CD4-positive, alpha-beta memory T cell (primary cell): Measurements from ENCODE around the gene CBFA2T3. TPM values are rescaled to one million over a fixed set of nuclear protein-coding genes. Genes with fewer than 3 reads are reported as not detected.
A peak's percentile ranks its signal among the peaks of the same experiment; 100 is the strongest.

Experiments
- CTCF ChIA-PET: fragments of 350-600 bp; sonication (Branson Sonifier 250); formaldehyde crosslinking; loops from one replicate; lab custom pipeline; 2021; ENCODE audit warnings: inconsistent platforms; ENCODE audit not compliant: partially characterized antibody; lab: Charles Lee
- POLR2A ChIA-PET: fragments of 350-600 bp; sonication (Branson Sonifier 250); formaldehyde crosslinking; loops from one replicate; lab custom pipeline; 2021; ENCODE audit not compliant: partially characterized antibody; lab: Charles Lee
- DNase-seq, 5 donors: peaks; one replicate each; pipeline versions ENCODE4 v3.0.0 to v3.0.0-alpha.2; 2020 to 2022; ENCODE audit warnings: mixed read lengths in 1 of 5
- H3K27ac ChIP-seq: one replicate; pipeline ENCODE4 v1.7.0; 2013; ENCODE audit warnings: low read depth, low read length
- H3K27me3 ChIP-seq: 2 replicates; pipeline ENCODE4 v1.7.0; 2013; ENCODE audit warnings: mild to moderate bottlenecking, low read length, moderate library complexity; ENCODE audit not compliant: insufficient read depth
- H3K36me3 ChIP-seq: 2 replicates; pipeline ENCODE4 v1.7.0; 2013; ENCODE audit warnings: mild to moderate bottlenecking, low read length, moderate library complexity; ENCODE audit not compliant: insufficient read depth
- H3K4me1 ChIP-seq: 2 replicates; pipeline ENCODE4 v1.7.0; 2013; ENCODE audit warnings: mild to moderate bottlenecking, low read length, moderate library complexity; ENCODE audit not compliant: insufficient read depth
- H3K4me3 ChIP-seq, 2 donors: one replicate each; pipeline ENCODE4 v1.7.0; 2013; ENCODE audit warnings: low read length in 2 of 2, mild to moderate bottlenecking in 1 of 2
- H3K9me3 ChIP-seq, 2 donors: one replicate each; pipeline ENCODE4 v1.7.0; 2013; ENCODE audit warnings: low read length in 2 of 2, control low read depth in 1 of 2; ENCODE audit not compliant: control insufficient read depth in 1 of 2
- H3K27ac Mint-ChIP-seq, 7 donors: one replicate each; pipeline ENCODE4 v1.8.0; 2020 to 2021; ENCODE audit warnings: mixed read lengths in 7 of 7, mild to moderate bottlenecking in 6 of 7, inconsistent platforms in 3 of 7, moderate library complexity in 3 of 7
- H3K27me3 Mint-ChIP-seq, 2 donors: one replicate each; pipeline ENCODE4 v1.8.0; 2020 to 2021; ENCODE audit warnings: mixed read lengths in 2 of 2
- H3K36me3 Mint-ChIP-seq, 2 donors: one replicate each; pipeline ENCODE4 v1.8.0; 2020 to 2021; ENCODE audit warnings: mixed read lengths in 2 of 2, inconsistent platforms in 1 of 2, mild to moderate bottlenecking in 1 of 2
- H3K4me1 Mint-ChIP-seq, 4 donors: one replicate each; pipeline ENCODE4 v1.8.0; 2020 to 2021; ENCODE audit warnings: mixed read lengths in 4 of 4, mild to moderate bottlenecking in 1 of 4
- H3K4me3 Mint-ChIP-seq, 8 donors: one replicate each; pipeline ENCODE4 v1.8.0; 2020 to 2021; ENCODE audit warnings: mixed read lengths in 8 of 8, mild to moderate bottlenecking in 7 of 8, moderate library complexity in 6 of 8, inconsistent platforms in 3 of 8
- H3K9me3 Mint-ChIP-seq, 8 donors: one replicate each; pipeline ENCODE4 v1.8.0; 2020 to 2021; ENCODE audit warnings: mixed read lengths in 8 of 8, mild to moderate bottlenecking in 5 of 8, inconsistent platforms in 3 of 8, moderate library complexity in 1 of 8
- intact Hi-C: fragments of 100-400 bp; cut with micrococcal nuclease; formaldehyde crosslinking; loops from one replicate; pipeline ENCODE4 v1.15.1; 2023
- polyA plus RNA-seq, 2 donors: library from polyadenylated mRNA; unstranded; fragments of 300-500 nt; fragmentation: Illumina TruSeq; gene quantifications; one replicate each; pipeline ENCODE4 v1.2.3, GENCODE V29; 2021
- total RNA-seq, 2 experiments: library from RNA; stranded (reverse); gene quantifications; one replicate each; pipeline ENCODE4 v1.2.3, GENCODE V29; 2021

Gene CBFA2T3
- total and polyA plus RNA-seq, 4 experiments from 2014 or later = 0.11 to 0.14 TPM; not detected in 2

DNA sequence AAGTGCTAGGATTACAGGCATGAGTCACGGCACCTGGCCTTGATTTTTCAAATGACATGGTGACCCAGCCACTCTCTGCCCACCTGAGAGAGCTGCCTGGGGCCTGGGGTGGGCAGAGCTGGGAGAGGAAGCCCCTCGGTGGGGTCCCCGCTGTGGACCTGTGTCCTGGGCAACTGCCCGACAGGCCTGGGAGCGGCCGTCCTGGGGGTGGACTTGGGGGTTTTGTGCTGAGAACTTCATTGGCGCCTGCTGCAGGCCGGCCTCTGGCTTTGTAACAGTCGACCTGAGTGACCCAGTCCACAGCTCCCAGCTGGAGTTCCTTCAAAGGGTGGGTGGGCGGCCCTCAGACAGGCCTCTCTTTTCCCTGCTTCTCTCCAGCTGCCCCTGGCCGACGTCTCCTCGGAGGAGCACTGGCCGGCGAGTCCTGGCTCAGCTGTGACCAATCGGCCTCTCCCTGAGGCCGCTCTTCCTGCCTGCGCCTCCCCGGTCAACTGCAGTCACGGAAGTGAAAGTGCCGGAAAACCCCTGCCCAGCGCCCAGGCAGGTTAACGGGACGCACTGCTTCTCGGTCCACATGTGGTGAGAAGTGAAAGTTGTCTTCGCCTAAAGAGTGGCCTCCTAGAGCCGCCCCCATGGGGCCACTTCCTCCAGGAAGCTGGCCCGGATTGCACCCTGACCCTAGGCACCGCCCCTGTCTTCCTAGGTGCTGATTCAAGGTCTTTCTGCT lies 5.5 kb downstream of the CBFA2T3 start:
- intact Hi-C loops = no loop called here
- Histone ChIP-seq H3K4me1 (peaks cover 13% of the 10 kb centered on the region), H3K27ac (no peak overlapping the region), H3K9me3 (no peaks in the 10 kb centered on the region), H3K27me3 (peaks cover 8% of the 10 kb centered on the region), H3K4me3 (no peak overlapping the region), H3K36me3 (no peaks in the 10 kb centered on the region)
- Mint-ChIP-seq H3K4me1 (peaks cover 3 to 15% (median 9%) of the 10 kb centered on the region in 4 donors), H3K4me3 (no peak overlapping the region), H3K27ac (no peak overlapping the region), H3K36me3 (no peaks in the 10 kb centered on the region), H3K9me3 (no peaks in the 10 kb centered on the region), H3K27me3 (peaks cover 19 to 25% of the 10 kb centered on the region in 2 donors)
- ChIA-PET CTCF (no interaction called here), POLR2A (no interaction called here)
- no peak for DNase-seq

DNA sequence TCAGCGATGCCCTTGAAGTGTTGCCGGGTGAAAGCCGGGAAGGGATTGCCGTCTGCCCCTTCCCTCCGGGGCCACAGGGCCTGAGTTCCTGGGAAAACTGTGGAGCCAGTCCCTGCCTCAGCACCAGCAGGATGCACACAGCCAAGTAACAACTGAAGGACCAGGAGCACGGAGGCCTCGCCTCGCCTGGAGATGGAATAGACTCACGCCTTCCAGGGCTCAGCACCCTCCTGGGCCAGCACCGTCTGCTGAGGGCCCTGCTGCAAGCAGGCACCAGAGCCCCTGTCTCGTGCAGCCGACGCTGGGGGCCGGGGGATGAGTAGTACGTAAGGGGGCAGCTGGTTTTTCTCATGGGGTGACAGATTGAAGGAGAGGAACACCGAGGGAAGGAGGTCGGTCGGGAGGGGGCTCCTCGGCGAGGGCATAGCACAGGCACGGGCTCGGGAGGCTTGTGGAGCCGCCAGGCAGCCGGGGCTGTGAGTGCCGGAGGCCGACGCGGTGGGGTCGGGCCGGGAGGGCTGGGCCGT lies 6.4 kb downstream of the CBFA2T3 start:
- Mint-ChIP-seq H3K4me1 (peaks cover 3 to 15% (median 9%) of the 10 kb centered on the region in 4 donors), H3K9me3 (no peaks in the 10 kb centered on the region), H3K36me3 (no peaks in the 10 kb centered on the region), H3K27ac (no peak overlapping the region), H3K4me3 (no peak overlapping the region), H3K27me3 (peaks cover 14 to 24% of the 10 kb centered on the region in 2 donors)
- H3K27me3 ChIP-seq = peaks cover 5% of the 10 kb centered on the region
- no peaks in the 10 kb centered on the region for H3K36me3 ChIP-seq
- no peak overlapping the region for H3K27ac ChIP-seq
- POLR2A ChIA-PET = no interaction called here
- CTCF ChIA-PET = no interaction called here
- H3K4me1 ChIP-seq = peaks cover 13% of the 10 kb centered on the region
- no peak overlapping the region for H3K4me3 ChIP-seq
- no peaks in the 10 kb centered on the region for H3K9me3 ChIP-seq
- intact Hi-C loops = no loop called here
- no peak for DNase-seq

- ChIA-PET CTCF (no interaction called here), POLR2A (no interaction called here)
- Mint-ChIP-seq H3K9me3 (no peaks in the 10 kb centered on the region), H3K4me3 (no peak overlapping the region), H3K36me3 (no peaks in the 10 kb centered on the region), H3K27me3 (peaks cover 12 to 20% of the 10 kb centered on the region in 2 donors), H3K27ac (no peak overlapping the region), H3K4me1 (peaks cover 3 to 11% (median 7%) of the 10 kb centered on the region in 4 donors)
- H3K27ac ChIP-seq = no peak overlapping the region
- H3K9me3 ChIP-seq = no peaks in the 10 kb centered on the region
- H3K4me3 ChIP-seq = no peak overlapping the region
- DNase-seq = no peak
- intact Hi-C loops = no loop called here
- H3K4me1 ChIP-seq = peaks cover 13% of the 10 kb centered on the region
- H3K36me3 ChIP-seq = no peaks in the 10 kb centered on the region
- H3K27me3 ChIP-seq = no peaks in the 10 kb centered on the region
Observed at GRCh38 chr16:88970050-88970449, 7.0 kb downstream of the CBFA2T3 start.

GRCh38 chr16:88969361-88969831 lies 7.6 kb downstream of the CBFA2T3 start:
- H3K9me3 Mint-ChIP-seq = peaks cover 0 to 1% (median 0%) of the 10 kb centered on the region in 8 donors
- CTCF ChIA-PET = no interaction called here
- H3K36me3 Mint-ChIP-seq = no peaks in the 10 kb centered on the region
- intact Hi-C loops = no loop called here
- no peaks in the 10 kb centered on the region for H3K36me3 ChIP-seq
- H3K4me1 ChIP-seq = peaks cover 13% of the 10 kb centered on the region
- no peaks in the 10 kb centered on the region for H3K27me3 ChIP-seq
- peaks cover 3 to 10% (median 6%) of the 10 kb centered on the region in 4 donors for H3K4me1 Mint-ChIP-seq
- no peak overlapping the region for H3K4me3 ChIP-seq
- POLR2A ChIA-PET = no interaction called here
- no peak overlapping the region for H3K27ac ChIP-seq
- peaks cover 13 to 16% of the 10 kb centered on the region in 2 donors for H3K27me3 Mint-ChIP-seq
- H3K4me3 Mint-ChIP-seq = no peak overlapping the region
- no peak for DNase-seq
- no peaks in the 10 kb centered on the region for H3K9me3 ChIP-seq
- no peak overlapping the region for H3K27ac Mint-ChIP-seq

DNA sequence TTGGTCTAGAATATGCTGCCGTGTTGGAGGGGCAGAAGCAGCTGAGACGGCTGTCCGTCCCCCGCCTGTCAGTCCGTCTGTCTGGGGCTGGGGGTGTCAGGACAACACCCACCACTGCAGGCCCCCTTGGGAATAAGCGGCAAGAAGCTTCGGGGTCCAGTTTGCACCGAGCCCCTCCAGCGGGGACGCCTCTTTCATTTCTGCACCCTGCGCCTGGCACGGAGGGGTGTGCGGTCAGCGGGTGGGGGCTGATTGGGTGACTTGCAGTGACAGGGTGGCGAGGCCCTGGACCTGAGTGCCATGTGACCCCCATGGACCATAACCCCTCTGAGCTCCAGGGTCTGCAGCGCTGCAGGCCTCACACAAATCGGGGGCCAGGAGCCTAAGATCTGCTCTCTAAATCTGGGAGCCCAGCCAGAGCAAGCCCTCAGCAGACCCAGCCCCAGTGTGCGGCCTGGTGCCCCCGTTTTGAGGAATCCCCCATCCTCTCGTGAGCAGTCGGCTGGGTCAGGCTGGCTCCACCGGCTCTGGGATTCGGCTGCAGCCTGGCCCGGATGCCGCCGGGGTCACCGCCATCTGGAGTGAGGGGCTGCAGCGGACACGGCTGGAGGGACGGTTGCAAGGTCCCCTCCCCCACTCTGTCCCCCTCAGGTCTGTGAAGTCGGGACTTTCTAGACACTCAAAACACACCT lies 8.3 kb downstream of the CBFA2T3 start:
- Histone ChIP-seq H3K27ac (no peak overlapping the region), H3K9me3 (no peaks in the 10 kb centered on the region), H3K4me3 (peak overlapping the region in 1 of 2 donors; percentile 57), H3K4me1 (peaks cover 13% of the 10 kb centered on the region), H3K27me3 (no peaks in the 10 kb centered on the region), H3K36me3 (no peaks in the 10 kb centered on the region)
- DNase-seq = no peak
- no peaks in the 10 kb centered on the region for H3K36me3 Mint-ChIP-seq
- ChIA-PET CTCF (no interaction called here), POLR2A (no interaction called here)
- H3K4me3 Mint-ChIP-seq = peak overlapping the region in 4 of 8 donors; percentile 25 to 70 (median 64)
- peaks cover 13% of the 10 kb centered on the region in 2 donors for H3K27me3 Mint-ChIP-seq
- peaks cover 3 to 10% (median 6%) of the 10 kb centered on the region in 4 donors for H3K4me1 Mint-ChIP-seq
- H3K27ac Mint-ChIP-seq = no peak overlapping the region
- intact Hi-C loops = no loop called here
- peaks cover 0 to 1% (median 0%) of the 10 kb centered on the region in 8 donors for H3K9me3 Mint-ChIP-seq

- ChIA-PET POLR2A (interaction anchor here (1.1 kb wide), 1 partner anchor 129 kb away, joined by 3 read pairs; no protein-coding TSS in a partner anchor), CTCF (no interaction called here)
- Histone ChIP-seq H3K27ac (no peak overlapping the region), H3K4me3 (peak overlapping the region in 1 of 2 donors; percentile 57), H3K9me3 (no peaks in the 10 kb centered on the region), H3K27me3 (no peaks in the 10 kb centered on the region), H3K4me1 (peaks cover 13% of the 10 kb centered on the region), H3K36me3 (no peaks in the 10 kb centered on the region)
- intact Hi-C loops = no loop called here
- peaks cover 3 to 10% (median 6%) of the 10 kb centered on the region in 4 donors for H3K4me1 Mint-ChIP-seq
- H3K4me3 Mint-ChIP-seq = peak overlapping the region; percentile 59 to 72 (median 69)
- peak in 1 of 5 donors; percentile 11 for DNase-seq
- H3K36me3 Mint-ChIP-seq = no peaks in the 10 kb centered on the region
- peak overlapping the region in 2 of 7 donors; percentile 35 to 53 for H3K27ac Mint-ChIP-seq
- peaks cover 0 to 1% (median 0%) of the 10 kb centered on the region in 8 donors for H3K9me3 Mint-ChIP-seq
- H3K27me3 Mint-ChIP-seq = peaks cover 13 to 15% of the 10 kb centered on the region in 2 donors
Observed at GRCh38 chr16:88967830-88968588, 9.0 kb downstream of the CBFA2T3 start.
